A549 (cell line): ENCODE data around the gene MROH2A. TPM values are rescaled to one million over a fixed set of nuclear protein-coding genes. Genes with fewer than 3 reads are reported as not detected.

Experiments used
- ATAC-seq, 2 experiments: fragments of 200-7000 bp in 1 of 2; fragments of >200 bp in 1 of 2; cut with Nextera tagmentation in 1 of 2; cut with Tn5 transposase in 1 of 2; 3 replicates each; pipeline versions ENCODE4 v1.8.0 to v1.9.1; 2018 to 2020; ENCODE audit warnings: mild to moderate bottlenecking in 1 of 2, moderate library complexity in 1 of 2
- CTCF ChIA-PET: fragments of 300-600 bp; sonication (Branson Sonifier 250); formaldehyde crosslinking; extraction: SDS; loops from one replicate; lab custom pipeline; 2021; ENCODE audit warnings: antibody characterized with exemption, inconsistent platforms; lab: Yijun Ruan, JAX
- POLR2A ChIA-PET: fragments of 350-600 bp; formaldehyde crosslinking; extraction: SDS; loops from one replicate; lab custom pipeline; 2021; ENCODE audit warnings: antibody characterized with exemption, inconsistent platforms; lab: Yijun Ruan, JAX
- DNase-seq, 2 experiments: peaks; one replicate each; pipeline versions ENCODE4 v3.0.0 to v3.0.0-alpha.2; 2011 to 2016; ENCODE audit warnings: low read depth in 1 of 2, low spot score in 1 of 2
- FAIRE-seq: peaks from 2 replicates; lab custom pipeline; 2011; peaks lifted over from hg19 to GRCh38; lab: Jason Lieb, UNC
- H3K27ac ChIP-seq, 2 experiments: fragments of >200 bp; sonication (Bioruptor Twin); formaldehyde crosslinking; 3 replicates each; pipeline ENCODE4 v1.5.1; 2016 to 2017
- H3K4me1 ChIP-seq: fragments of >200 bp; sonication (Bioruptor Twin); formaldehyde crosslinking; 3 replicates; pipeline ENCODE4 v1.6.1; 2016
- H3K4me2 ChIP-seq: fragments of >200 bp; sonication (Bioruptor Twin); formaldehyde crosslinking; 3 replicates; pipeline ENCODE4 v1.6.1; 2016
- H3K4me3 ChIP-seq: fragments of >200 bp; sonication (Bioruptor Twin); formaldehyde crosslinking; 3 replicates; pipeline ENCODE4 v1.5.1; 2016
- H3K9me3 ChIP-seq: fragments of >200 bp; sonication (Bioruptor Twin); formaldehyde crosslinking; 3 replicates; pipeline ENCODE4 v1.6.1; 2016
- EHF ChIP-seq: fragments of 250-450 bp; sonication (Bioruptor Pico); IDR thresholded peaks from 2 replicates; pipeline ENCODE4 v1.5.0; 2020; ENCODE audit warnings: mild to moderate bottlenecking
- EP300 ChIP-seq, 2 experiments: fragments of >200 bp; sonication (Bioruptor Twin); formaldehyde crosslinking; IDR thresholded peaks; 2 replicates in 1 of 2; 3 replicates in 1 of 2; pipeline ENCODE4 v1.6.1; 2016 to 2017
- FOSB ChIP-seq: fragments of 250-450 bp; sonication (Bioruptor Pico); IDR thresholded peaks from 2 replicates; pipeline ENCODE4 v1.5.0; 2020; ENCODE audit warnings: mild to moderate bottlenecking, moderate library complexity
- FOSL2 ChIP-seq, 2 experiments: fragments of 450-650 bp in 1 of 2; fragments of >200 bp in 1 of 2; sonication (Bioruptor Twin) in 1 of 2; formaldehyde crosslinking; IDR thresholded peaks; 2 replicates each; pipeline versions ENCODE4 v1.5.0 to v1.6.1; 2016 to 2020; ENCODE audit warnings: mild to moderate bottlenecking in 1 of 2, moderate library complexity in 1 of 2
- HES2 ChIP-seq: fragments of >200 bp; sonication (Bioruptor Twin); formaldehyde crosslinking; IDR thresholded peaks from 2 replicates; pipeline ENCODE4 v1.6.1; 2016
- HMGXB4 ChIP-seq: fragments of 250-450 bp; sonication (Bioruptor Pico); IDR thresholded peaks from 2 replicates; pipeline ENCODE4 v1.5.0; 2021; ENCODE audit warnings: mild to moderate bottlenecking, moderate library complexity, borderline replicate concordance
- HOXB13 ChIP-seq: fragments of 250-450 bp; sonication (Bioruptor Pico); IDR thresholded peaks from 2 replicates; pipeline ENCODE4 v1.5.0; 2020; ENCODE audit warnings: low read depth, mild to moderate bottlenecking, moderate library complexity
- JUN ChIP-seq, 2 experiments: fragments of >200 bp; sonication (Bioruptor Twin); formaldehyde crosslinking; IDR thresholded peaks; 2 replicates in 1 of 2; 3 replicates in 1 of 2; pipeline ENCODE4 v1.6.1; 2016 to 2017
- KDM5A ChIP-seq: fragments of 200-600 bp; sonication (generic); IDR thresholded peaks from 2 replicates; pipeline ENCODE4 v1.6.1; 2016; ENCODE audit warnings: antibody characterized with exemption, mild to moderate bottlenecking
- NPAS2 ChIP-seq: fragments of 250-450 bp; sonication (Bioruptor Pico); IDR thresholded peaks from 2 replicates; pipeline ENCODE4 v1.8.0; 2022; ENCODE audit warnings: mild to moderate bottlenecking, moderate library complexity, borderline replicate concordance
- NR3C1 ChIP-seq: fragments of >200 bp; sonication (Bioruptor Twin); formaldehyde crosslinking; IDR thresholded peaks from 3 replicates; pipeline ENCODE4 v1.6.1; 2017
- PBX3 ChIP-seq: IDR thresholded peaks from 2 replicates; pipeline ENCODE4 v1.6.1; 2012
- RARB ChIP-seq: fragments of 250-450 bp; sonication (Bioruptor Pico); IDR thresholded peaks from 2 replicates; pipeline ENCODE4 v1.8.0; 2021; ENCODE audit warnings: mild to moderate bottlenecking, moderate library complexity
- USF2 ChIP-seq: fragments of 450-650 bp; IDR thresholded peaks from 2 replicates; pipeline ENCODE4 v1.6.1; 2014; ENCODE audit warnings: antibody characterized with exemption
- ZC3H11A ChIP-seq: fragments of 450-650 bp; IDR thresholded peaks from 2 replicates; pipeline ENCODE4 v1.6.1; 2014; ENCODE audit warnings: antibody characterized with exemption, mild to moderate bottlenecking
- ZFP36 ChIP-seq: fragments of 450-650 bp; IDR thresholded peaks from 2 replicates; pipeline ENCODE4 v1.6.1; 2014; ENCODE audit warnings: borderline replicate concordance; ENCODE audit not compliant: partially characterized antibody
- ZNF302 ChIP-seq: fragments of 250-450 bp; sonication (Bioruptor Pico); IDR thresholded peaks from 2 replicates; pipeline ENCODE4 v1.9.0; 2021; ENCODE audit warnings: inconsistent platforms, mild to moderate bottlenecking, moderate library complexity
- WGBS: methylation state at CpG from one replicate; pipeline ENCODE4 v1.1.6; 2017; ENCODE audit errors: missing lambda C conversion rate; 5-methylcytosine and 5-hydroxymethylcytosine counted together
- polyA plus RNA-seq, 4 experiments: library from polyadenylated mRNA; depleted of rRNA in 3 of 4; stranded (reverse); fragments of >200 nt; fragmentation: RNase III in 1 of 4; extraction: RNeasy Plus Mini Kit Qiagen cat#74134 plus additional on column Dnase treatment in 1 of 4; gene quantifications; 2 replicates in 3 of 4; 3 replicates in 1 of 4; pipeline ENCODE4 v1.2.3, GENCODE V29; 2011 to 2017

MROH2A gene
- polyA plus RNA-seq, 2 of the 4 experiments (the other 2 are of a cell fraction): 0.10 to 0.63 TPM

GRCh38 chr2:233773854-233774253, 4.3 kb upstream of the MROH2A start (continued):
- TF ChIP-seq USF2 (no peak), HMGXB4 (no peak), PBX3 (no peak), EHF (no peak), HOXB13 (no peak), RARB (no peak), FOSB (CRISPR knock-in tag) (no peak), ZC3H11A (no peak)

- H3K9me3 ChIP-seq: peaks cover 28% of the 10 kb centered on the region
- peak overlapping the region in 1 of 2 experiments; percentile 40; a peak in 3 of 6 replicates for H3K27ac ChIP-seq
- no peak overlapping the region for H3K4me2 ChIP-seq
- H3K4me1 ChIP-seq: no peaks in the 10 kb centered on the region
- DNase-seq (no peak), ATAC-seq (no peak), FAIRE-seq (no peak)
- CTCF ChIA-PET: interaction anchor here (0.6 to 2.2 kb wide), 3 partner anchors 11 to 92 kb away, joined by 3 to 5 read pairs (median 5); no protein-coding TSS in a partner anchor
- H3K4me3 ChIP-seq: no peak overlapping the region
- 97% methylated on average over 6 of the region's 6 CpGs for WGBS
- POLR2A ChIA-PET: no interaction called here
- peak; percentile 30; the same call in 1 of the 2 replicates for TF ChIP-seq USF2
- no peak for TF ChIP-seq HES2
- TF ChIP-seq FOSL2 (IDR thresholded peaks at IDR 0.05): no peak
- TF ChIP-seq FOSL2 (CRISPR knock-in tag; IDR thresholded peaks at IDR 0.05): no peak
Observed at GRCh38 chr2:233775414-233775813, 2.7 kb upstream of the MROH2A start.

GRCh38 chr2:233779722-233780121, 1.6 kb downstream of the MROH2A start:
- CTCF ChIA-PET: interaction anchor here (0.5 to 1.2 kb wide), 3 partner anchors 10 to 26 kb away, joined by 3 read pairs; no protein-coding TSS in a partner anchor
- POLR2A ChIA-PET: no interaction called here
- no peak for FAIRE-seq
- H3K4me3 ChIP-seq: no peak overlapping the region
- WGBS: 86% methylated on average over 3 of the region's 4 CpGs
- no peaks in the 10 kb centered on the region for H3K4me1 ChIP-seq
- H3K4me2 ChIP-seq: no peak overlapping the region
- no peak overlapping the region for H3K27ac ChIP-seq
- H3K9me3 ChIP-seq: peaks cover 28% of the 10 kb centered on the region
- ATAC-seq: no peak
- DNase-seq: no peak
- TF ChIP-seq EP300 (IDR thresholded peaks at IDR 0.05): no peak
- TF ChIP-seq ZNF302 (CRISPR knock-in tag): no peak
- TF ChIP-seq ZC3H11A: no peak
- TF ChIP-seq HOXB13: no peak
- TF ChIP-seq JUN (IDR thresholded peaks at IDR 0.05): no peak
- TF ChIP-seq ZFP36: no peak
- TF ChIP-seq PBX3: no peak
- TF ChIP-seq FOSL2 (IDR thresholded peaks at IDR 0.05): no peak
- TF ChIP-seq FOSL2 (CRISPR knock-in tag; IDR thresholded peaks at IDR 0.05): no peak
- no peak for TF ChIP-seq NPAS2 (CRISPR knock-in tag)
- TF ChIP-seq NR3C1: no peak
- no peak for TF ChIP-seq KDM5A
